Measurements from ENCODE around the gene ZNF462.

The ZNF462 gene

GRCh38 chr9:106859957-106860720 lies 2.8 kb upstream of the ZNF462 start:
- TF ChIP-seq CTCF (IDR thresholded peaks at IDR 0.05) = no peak

GRCh38 chr9:106860721-106861639 lies 2.0 kb upstream of the ZNF462 start:
- TF ChIP-seq CTCF (IDR thresholded peaks at IDR 0.05) = no peak

- no peak for TF ChIP-seq CTCF (IDR thresholded peaks at IDR 0.05)
These were observed 1.3 kb upstream of the ZNF462 start for GRCh38 chr9:106861640-106862109.

GRCh38 chr9:106862110-106862820 lies 701 bp upstream of the ZNF462 start:
- TF ChIP-seq CTCF (IDR thresholded peaks at IDR 0.05) = no peak

- no peak for TF ChIP-seq CTCF (IDR thresholded peaks at IDR 0.05)
These were observed 1.6 kb downstream of the ZNF462 start for GRCh38 chr9:106864373-106865143.

- no peak for TF ChIP-seq CTCF (IDR thresholded peaks at IDR 0.05)
These were observed 3.3 kb downstream of the ZNF462 start for GRCh38 chr9:106866243-106866642.
